DMS114 treated with DMSO at 0.1 percent for 48 hours (cell line): ENCODE measurements around the gene OR10G7.
"Not testable (repeated sequence)": the region's sequence is repeated elsewhere in the genome, so short reads cannot be mapped to it uniquely, and the experiment has no call there.

Experiments used
- DNase-seq: peaks from one replicate; lab custom pipeline; 2025; ENCODE audit not compliant: unreplicated experiment; lab: John Stamatoyannopoulos, UW

The OR10G7 gene

DNA sequence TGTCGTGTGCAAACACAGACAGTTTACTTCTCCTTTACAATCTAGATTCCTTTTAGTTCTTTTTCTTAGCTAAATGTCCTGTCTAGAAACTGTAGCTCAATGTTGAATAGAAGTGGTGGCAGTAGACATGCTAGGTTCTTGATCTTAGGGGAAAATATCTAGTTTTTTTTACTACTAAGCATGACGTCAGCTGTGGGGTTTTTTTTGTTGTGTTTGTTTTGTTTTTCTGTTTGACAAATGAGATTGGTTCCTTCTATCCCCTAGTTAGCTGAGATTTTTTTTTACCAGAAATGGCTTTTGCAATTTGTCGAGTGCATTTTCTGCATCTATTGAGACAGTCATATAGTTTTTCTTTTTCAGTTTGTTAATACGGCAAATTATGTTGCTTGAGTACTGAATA is 2.3 kb upstream of the OR10G7 start:
- DNase-seq: no peak

DNA sequence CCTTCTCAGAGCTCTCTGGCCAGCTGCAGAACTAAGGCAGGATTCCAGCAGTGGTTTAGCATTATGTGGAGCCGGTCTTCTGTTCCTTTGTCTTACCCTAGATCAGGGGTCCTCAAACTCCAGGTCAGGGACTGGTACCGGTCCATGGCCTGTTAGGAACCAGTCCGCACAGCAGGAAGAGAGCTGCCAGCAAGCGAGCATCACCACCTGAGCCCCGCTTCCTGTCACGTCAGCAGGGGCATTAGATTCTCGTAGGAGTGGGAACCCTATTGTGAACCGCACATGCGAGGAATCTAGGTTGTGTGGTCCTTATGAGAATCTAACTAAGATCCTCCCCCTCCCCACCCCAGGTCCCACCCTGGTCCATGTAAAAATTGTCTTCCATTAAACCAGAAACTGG is 1.6 kb downstream of the OR10G7 start:
- no peak for DNase-seq

DNA sequence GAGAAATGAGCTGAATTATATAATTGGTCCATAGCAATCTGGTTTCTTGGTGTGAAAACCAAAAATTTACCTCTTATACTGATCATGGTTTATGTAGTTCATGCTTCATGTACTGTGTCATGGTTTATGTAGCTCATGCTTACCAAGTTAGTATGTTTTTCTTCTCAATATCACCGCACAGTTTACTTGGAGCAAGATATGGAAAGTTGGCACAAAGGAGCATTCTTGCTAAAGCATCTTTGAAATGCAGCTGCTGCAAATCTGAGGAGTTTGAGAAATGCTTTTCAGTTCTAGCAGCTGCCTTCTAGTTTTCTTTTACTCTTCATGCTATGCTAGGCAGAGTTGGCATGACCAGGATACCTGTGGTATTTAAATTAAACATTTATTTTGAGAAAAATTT is 4.5 kb downstream of the OR10G7 start:
- DNase-seq: no peak

DNA sequence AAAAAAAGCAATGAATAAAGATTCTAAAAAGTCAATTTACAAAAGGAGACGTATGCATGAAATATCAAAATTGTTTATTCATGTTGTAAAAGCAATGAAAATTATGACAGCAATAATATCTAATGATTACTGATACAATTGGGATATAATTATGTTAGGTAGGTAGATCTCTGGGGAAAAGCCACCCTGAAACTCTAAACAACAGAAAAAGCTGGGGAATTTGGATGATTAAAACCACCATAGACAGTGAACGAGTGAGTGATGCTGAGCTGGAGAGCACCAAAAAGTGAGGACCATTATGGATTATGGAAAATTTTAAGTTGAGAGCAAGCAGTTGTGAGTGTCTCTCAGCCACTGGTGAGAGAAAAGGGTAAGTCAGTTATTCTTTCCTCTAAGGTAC is 14.6 kb downstream of the OR10G7 start, which contains the start of gene OR10G8:
OR10G8 (plus strand) TSS at position 301 of the 400 bp plus-strand sequence. CDS start 2,825 bp downstream, outside the sequence.
- no peak for DNase-seq

DNA sequence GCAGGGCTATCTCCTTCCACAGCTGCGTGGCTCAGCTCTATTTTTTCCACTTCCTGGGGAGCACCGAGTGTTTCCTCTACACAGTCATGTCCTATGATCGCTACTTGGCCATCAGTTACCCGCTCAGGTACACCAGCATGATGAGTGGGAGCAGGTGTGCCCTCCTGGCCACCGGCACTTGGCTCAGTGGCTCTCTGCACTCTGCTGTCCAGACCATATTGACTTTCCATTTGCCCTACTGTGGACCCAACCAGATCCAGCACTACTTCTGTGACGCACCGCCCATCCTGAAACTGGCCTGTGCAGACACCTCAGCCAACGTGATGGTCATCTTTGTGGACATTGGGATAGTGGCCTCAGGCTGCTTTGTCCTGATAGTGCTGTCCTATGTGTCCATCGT is 25.3 kb downstream of the OR10G7 start:
- not testable (repeated sequence) for DNase-seq

DNA sequence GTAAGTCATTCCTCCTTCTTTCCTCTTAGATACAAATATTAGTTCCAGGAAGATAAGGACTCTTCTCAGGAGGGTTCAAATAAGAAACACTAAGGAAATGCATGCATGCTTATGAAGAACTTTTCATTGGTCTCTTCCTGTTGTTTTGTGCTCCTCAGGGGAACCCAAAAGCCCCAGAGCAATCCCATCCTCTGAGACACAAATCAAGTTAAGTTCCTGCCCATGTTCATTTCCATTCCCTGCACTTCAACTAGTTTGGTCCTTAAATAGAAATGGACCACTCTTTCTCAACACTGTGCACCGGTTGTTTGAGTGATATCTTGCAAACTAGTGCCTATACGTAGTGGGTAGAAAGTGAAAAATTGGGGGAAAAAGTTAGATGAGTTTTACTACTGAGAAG is 28.4 kb downstream of the OR10G7 start, which contains the start of gene OR10G4:
OR10G4 (plus strand) TSS at position 301 of the 400 bp plus-strand sequence. CDS start 2,578 bp downstream, outside the sequence.
- no peak for DNase-seq

DNA sequence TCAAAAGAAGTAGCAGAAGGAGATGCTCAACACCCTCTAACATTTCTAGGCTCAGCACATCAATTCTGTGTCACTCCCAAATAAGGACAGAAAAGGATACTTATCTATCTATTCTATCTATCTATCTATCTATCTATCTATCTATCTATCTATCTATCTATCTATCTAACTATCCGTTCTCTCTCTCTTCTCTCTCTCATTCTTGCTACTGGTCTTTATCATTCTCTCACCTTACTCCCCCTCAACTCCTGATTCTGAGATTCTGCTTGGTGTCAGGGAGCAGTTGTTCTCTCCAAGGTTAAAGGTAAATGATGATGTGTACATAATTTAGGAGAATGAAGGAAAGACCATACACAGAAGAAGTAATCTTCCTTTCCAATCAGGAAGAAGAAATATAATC is 46.0 kb downstream of the OR10G7 start, which contains the start of gene OR10G6:
OR10G6 (minus strand) TSS at position 43 of the 400 bp plus-strand sequence; CDS start at position 43, 0 bp downstream.
- no peak for DNase-seq
